ENCODE measurements around the gene SLC35G6. TPM values are rescaled to one million over a fixed set of nuclear protein-coding genes. Genes with fewer than 3 reads are reported as not detected.

The SLC35G6 gene
- total and polyA plus RNA-seq, 2 experiments from 2014 or later, result 0.16 TPM; not detected in 1

DNA sequence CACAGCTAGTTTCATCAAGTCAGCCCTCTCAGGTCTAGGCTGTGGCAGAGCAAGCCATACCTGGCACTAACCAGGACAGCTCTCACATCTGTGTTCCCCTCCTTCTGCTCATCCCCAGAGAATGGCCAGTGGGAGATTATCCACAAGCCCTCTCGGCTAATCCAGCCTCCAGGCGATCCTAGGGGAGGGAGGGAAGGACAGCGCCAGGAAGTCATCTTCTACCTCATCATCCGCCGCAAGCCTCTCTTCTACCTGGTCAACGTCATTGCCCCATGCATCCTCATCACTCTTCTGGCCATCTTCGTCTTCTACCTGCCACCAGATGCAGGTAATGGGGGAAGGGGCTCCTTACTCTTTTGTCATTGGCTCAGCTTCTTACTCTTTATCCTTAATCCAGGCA is 32.8 kb upstream of the SLC35G6 start:
- Mint-ChIP-seq H3K4me3 (no peak overlapping the region; the same call in 2 of the 3 replicates), H3K27me3 (ENCODE audit: insufficient read depth, low read depth, poor library complexity) (peaks cover 26% of the 10 kb centered on the region), H3K9me3 (no peaks in the 10 kb centered on the region; the same call in 2 of the 3 replicates), H3K27ac (no peak overlapping the region), H3K36me3 (ENCODE audit: low read depth) (peaks cover 13% of the 10 kb centered on the region; the same call in 2 of the 3 replicates), H3K4me1 (peaks cover 22% of the 10 kb centered on the region)
- no peak overlapping the region for H2AFZ ChIP-seq
- no peaks in the 10 kb centered on the region for H3K36me3 ChIP-seq (ENCODE audit: insufficient read depth)
- no peak for ATAC-seq
- no peaks in the 10 kb centered on the region for H3K79me2 ChIP-seq (replicated peaks; ENCODE audit: insufficient read depth)
- peaks cover 21% of the 10 kb centered on the region for H3F3A ChIP-seq (replicated peaks; ENCODE audit: low read depth)
- H3K4me3 ChIP-seq, result no peak overlapping the region
- peaks cover 26% of the 10 kb centered on the region for H3K4me1 ChIP-seq (ENCODE audit: insufficient read depth)
- 0 out of 2 replicates have a peak, but pooled peaks cover 3% of the 10 kb centered on the region for H4K20me1 ChIP-seq (replicated peaks; ENCODE audit: insufficient read depth)
- H3K4me2 ChIP-seq, result no peak overlapping the region
- no peak for DNase-seq (ENCODE audit: low spot score)
- H3K27ac ChIP-seq (ENCODE audit: low read depth), result no peak overlapping the region
- H3K27me3 ChIP-seq (ENCODE audit: insufficient read depth), result peaks cover 27% of the 10 kb centered on the region
- H3K9me2 ChIP-seq (ENCODE audit: insufficient read depth), result no peaks in the 10 kb centered on the region
- no peak for TF ChIP-seq CREB1 (CRISPR knock-in tag; IDR thresholded peaks at IDR 0.05; ENCODE audit: low read depth)
- no peak for TF ChIP-seq STAT1 (IDR thresholded peaks at IDR 0.05; ENCODE audit: unreplicated experiment)
- no peak for TF ChIP-seq ZNF331 (CRISPR knock-in tag; IDR thresholded peaks at IDR 0.05; ENCODE audit: low read depth)
- TF ChIP-seq, protein P1, sequence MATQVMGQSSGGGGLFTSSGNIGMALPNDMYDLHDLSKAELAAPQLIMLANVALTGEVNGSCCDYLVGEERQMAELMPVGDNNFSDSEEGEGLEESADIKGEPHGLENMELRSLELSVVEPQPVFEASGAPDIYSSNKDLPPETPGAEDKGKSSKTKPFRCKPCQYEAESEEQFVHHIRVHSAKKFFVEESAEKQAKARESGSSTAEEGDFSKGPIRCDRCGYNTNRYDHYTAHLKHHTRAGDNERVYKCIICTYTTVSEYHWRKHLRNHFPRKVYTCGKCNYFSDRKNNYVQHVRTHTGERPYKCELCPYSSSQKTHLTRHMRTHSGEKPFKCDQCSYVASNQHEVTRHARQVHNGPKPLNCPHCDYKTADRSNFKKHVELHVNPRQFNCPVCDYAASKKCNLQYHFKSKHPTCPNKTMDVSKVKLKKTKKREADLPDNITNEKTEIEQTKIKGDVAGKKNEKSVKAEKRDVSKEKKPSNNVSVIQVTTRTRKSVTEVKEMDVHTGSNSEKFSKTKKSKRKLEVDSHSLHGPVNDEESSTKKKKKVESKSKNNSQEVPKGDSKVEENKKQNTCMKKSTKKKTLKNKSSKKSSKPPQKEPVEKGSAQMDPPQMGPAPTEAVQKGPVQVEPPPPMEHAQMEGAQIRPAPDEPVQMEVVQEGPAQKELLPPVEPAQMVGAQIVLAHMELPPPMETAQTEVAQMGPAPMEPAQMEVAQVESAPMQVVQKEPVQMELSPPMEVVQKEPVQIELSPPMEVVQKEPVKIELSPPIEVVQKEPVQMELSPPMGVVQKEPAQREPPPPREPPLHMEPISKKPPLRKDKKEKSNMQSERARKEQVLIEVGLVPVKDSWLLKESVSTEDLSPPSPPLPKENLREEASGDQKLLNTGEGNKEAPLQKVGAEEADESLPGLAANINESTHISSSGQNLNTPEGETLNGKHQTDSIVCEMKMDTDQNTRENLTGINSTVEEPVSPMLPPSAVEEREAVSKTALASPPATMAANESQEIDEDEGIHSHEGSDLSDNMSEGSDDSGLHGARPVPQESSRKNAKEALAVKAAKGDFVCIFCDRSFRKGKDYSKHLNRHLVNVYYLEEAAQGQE (IDR thresholded peaks at IDR 0.05; ENCODE audit: unreplicated experiment), result no peak
- no peak for TF ChIP-seq JUNB (IDR thresholded peaks at IDR 0.05; ENCODE audit: unreplicated experiment)
- TF ChIP-seq, protein P2, sequence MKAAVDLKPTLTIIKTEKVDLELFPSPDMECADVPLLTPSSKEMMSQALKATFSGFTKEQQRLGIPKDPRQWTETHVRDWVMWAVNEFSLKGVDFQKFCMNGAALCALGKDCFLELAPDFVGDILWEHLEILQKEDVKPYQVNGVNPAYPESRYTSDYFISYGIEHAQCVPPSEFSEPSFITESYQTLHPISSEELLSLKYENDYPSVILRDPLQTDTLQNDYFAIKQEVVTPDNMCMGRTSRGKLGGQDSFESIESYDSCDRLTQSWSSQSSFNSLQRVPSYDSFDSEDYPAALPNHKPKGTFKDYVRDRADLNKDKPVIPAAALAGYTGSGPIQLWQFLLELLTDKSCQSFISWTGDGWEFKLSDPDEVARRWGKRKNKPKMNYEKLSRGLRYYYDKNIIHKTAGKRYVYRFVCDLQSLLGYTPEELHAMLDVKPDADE (IDR thresholded peaks at IDR 0.05), result no peak
- no peak for TF ChIP-seq EZH2phosphoT487 (IDR thresholded peaks at IDR 0.05; ENCODE audit: unreplicated experiment)
- TF ChIP-seq EZH2 (IDR thresholded peaks at IDR 0.05; ENCODE audit: low read depth, unreplicated experiment), result no peak
- no peak for TF ChIP-seq CTCF (conservative IDR thresholded peaks at IDR 0.05; ENCODE audit: low read depth in 2 of 2)
- no peak for TF ChIP-seq ZNF114 (CRISPR knock-in tag; IDR thresholded peaks at IDR 0.05)
- TF ChIP-seq, protein P3, sequence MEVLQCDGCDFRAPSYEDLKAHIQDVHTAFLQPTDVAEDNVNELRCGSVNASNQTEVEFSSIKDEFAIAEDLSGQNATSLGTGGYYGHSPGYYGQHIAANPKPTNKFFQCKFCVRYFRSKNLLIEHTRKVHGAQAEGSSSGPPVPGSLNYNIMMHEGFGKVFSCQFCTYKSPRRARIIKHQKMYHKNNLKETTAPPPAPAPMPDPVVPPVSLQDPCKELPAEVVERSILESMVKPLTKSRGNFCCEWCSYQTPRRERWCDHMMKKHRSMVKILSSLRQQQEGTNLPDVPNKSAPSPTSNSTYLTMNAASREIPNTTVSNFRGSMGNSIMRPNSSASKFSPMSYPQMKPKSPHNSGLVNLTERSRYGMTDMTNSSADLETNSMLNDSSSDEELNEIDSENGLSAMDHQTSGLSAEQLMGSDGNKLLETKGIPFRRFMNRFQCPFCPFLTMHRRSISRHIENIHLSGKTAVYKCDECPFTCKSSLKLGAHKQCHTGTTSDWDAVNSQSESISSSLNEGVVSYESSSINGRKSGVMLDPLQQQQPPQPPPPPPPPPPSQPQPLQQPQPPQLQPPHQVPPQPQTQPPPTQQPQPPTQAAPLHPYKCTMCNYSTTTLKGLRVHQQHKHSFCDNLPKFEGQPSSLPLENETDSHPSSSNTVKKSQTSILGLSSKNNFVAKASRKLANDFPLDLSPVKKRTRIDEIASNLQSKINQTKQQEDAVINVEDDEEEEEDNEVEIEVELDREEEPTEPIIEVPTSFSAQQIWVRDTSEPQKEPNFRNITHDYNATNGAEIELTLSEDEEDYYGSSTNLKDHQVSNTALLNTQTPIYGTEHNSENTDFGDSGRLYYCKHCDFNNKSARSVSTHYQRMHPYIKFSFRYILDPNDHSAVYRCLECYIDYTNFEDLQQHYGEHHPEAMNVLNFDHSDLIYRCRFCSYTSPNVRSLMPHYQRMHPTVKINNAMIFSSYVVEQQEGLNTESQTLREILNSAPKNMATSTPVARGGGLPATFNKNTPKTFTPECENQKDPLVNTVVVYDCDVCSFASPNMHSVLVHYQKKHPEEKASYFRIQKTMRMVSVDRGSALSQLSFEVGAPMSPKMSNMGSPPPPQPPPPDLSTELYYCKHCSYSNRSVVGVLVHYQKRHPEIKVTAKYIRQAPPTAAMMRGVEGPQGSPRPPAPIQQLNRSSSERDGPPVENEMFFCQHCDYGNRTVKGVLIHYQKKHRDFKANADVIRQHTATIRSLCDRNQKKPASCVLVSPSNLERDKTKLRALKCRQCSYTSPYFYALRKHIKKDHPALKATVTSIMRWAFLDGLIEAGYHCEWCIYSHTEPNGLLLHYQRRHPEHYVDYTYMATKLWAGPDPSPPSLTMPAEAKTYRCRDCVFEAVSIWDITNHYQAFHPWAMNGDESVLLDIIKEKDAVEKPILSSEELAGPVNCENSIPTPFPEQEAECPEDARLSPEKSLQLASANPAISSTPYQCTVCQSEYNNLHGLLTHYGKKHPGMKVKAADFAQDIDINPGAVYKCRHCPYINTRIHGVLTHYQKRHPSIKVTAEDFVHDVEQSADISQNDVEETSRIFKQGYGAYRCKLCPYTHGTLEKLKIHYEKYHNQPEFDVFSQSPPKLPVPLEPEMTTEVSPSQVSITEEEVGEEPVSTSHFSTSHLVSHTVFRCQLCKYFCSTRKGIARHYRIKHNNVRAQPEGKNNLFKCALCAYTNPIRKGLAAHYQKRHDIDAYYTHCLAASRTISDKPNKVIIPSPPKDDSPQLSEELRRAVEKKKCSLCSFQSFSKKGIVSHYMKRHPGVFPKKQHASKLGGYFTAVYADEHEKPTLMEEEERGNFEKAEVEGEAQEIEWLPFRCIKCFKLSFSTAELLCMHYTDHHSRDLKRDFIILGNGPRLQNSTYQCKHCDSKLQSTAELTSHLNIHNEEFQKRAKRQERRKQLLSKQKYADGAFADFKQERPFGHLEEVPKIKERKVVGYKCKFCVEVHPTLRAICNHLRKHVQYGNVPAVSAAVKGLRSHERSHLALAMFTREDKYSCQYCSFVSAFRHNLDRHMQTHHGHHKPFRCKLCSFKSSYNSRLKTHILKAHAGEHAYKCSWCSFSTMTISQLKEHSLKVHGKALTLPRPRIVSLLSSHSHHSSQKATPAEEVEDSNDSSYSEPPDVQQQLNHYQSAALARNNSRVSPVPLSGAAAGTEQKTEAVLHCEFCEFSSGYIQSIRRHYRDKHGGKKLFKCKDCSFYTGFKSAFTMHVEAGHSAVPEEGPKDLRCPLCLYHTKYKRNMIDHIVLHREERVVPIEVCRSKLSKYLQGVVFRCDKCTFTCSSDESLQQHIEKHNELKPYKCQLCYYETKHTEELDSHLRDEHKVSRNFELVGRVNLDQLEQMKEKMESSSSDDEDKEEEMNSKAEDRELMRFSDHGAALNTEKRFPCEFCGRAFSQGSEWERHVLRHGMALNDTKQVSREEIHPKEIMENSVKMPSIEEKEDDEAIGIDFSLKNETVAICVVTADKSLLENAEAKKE (CRISPR knock-in tag; IDR thresholded peaks at IDR 0.05), result no peak
- no peak for TF ChIP-seq POLR2AphosphoS5 (IDR thresholded peaks at IDR 0.05; ENCODE audit: low read depth)
- TF ChIP-seq NANOG (IDR thresholded peaks at IDR 0.05; ENCODE audit: borderline replicate concordance), result no peak

Measured in GM23338 (cell line).